ENCODE results near the gene CAPN10. TPM values are rescaled to one million over a fixed set of nuclear protein-coding genes. Genes with fewer than 3 reads are reported as not detected.
A peak's percentile ranks its signal among the peaks of the same experiment; 100 is the strongest.

CAPN10 gene
- polyA plus RNA-seq, 1 donor (not counting 4 experiments of a cell fraction or from before 2014, with no cell fraction given), result 7.1 TPM

GRCh38 chr2:240578488-240578887, 8.0 kb upstream of the CAPN10 start:
- TF ChIP-seq EZH2 (IDR thresholded peaks at IDR 0.05; ENCODE audit: low read length), result no peak
- TF ChIP-seq, protein P1, sequence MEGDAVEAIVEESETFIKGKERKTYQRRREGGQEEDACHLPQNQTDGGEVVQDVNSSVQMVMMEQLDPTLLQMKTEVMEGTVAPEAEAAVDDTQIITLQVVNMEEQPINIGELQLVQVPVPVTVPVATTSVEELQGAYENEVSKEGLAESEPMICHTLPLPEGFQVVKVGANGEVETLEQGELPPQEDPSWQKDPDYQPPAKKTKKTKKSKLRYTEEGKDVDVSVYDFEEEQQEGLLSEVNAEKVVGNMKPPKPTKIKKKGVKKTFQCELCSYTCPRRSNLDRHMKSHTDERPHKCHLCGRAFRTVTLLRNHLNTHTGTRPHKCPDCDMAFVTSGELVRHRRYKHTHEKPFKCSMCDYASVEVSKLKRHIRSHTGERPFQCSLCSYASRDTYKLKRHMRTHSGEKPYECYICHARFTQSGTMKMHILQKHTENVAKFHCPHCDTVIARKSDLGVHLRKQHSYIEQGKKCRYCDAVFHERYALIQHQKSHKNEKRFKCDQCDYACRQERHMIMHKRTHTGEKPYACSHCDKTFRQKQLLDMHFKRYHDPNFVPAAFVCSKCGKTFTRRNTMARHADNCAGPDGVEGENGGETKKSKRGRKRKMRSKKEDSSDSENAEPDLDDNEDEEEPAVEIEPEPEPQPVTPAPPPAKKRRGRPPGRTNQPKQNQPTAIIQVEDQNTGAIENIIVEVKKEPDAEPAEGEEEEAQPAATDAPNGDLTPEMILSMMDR (optimal IDR thresholded peaks at IDR 0.05 in 1 of 3, IDR thresholded peaks at IDR 0.05 in 1 of 3, conservative IDR thresholded peaks at IDR 0.05 in 1 of 3; ENCODE audit: extremely low read depth in 1 of 3, insufficient read depth in 2 of 3, low read length in 3 of 3), result no peak
- Histone ChIP-seq H3K9me1 (ENCODE audit: control insufficient read depth, extremely low read depth, insufficient read depth, low read length) (peaks cover 5% of the 10 kb centered on the region), H3K9ac (ENCODE audit: control insufficient read depth, extremely low read depth, insufficient read depth, low read length) (no peak overlapping the region), H3K79me2 (ENCODE audit: control insufficient read depth, insufficient read depth, low read length) (peaks cover 9% of the 10 kb centered on the region), H3K9me3 (ENCODE audit: control insufficient read depth, low read depth, low read length) (no peaks in the 10 kb centered on the region), H3K27ac (ENCODE audit: control insufficient read depth, insufficient read depth, low read length) (no peak overlapping the region), H3K4me1 (ENCODE audit: control insufficient read depth, extremely low read depth, insufficient read depth, low read length) (peaks cover 31% of the 10 kb centered on the region), H3K36me3 (ENCODE audit: control insufficient read depth in 2 of 2, extremely low read depth in 1 of 2, insufficient read depth in 2 of 2, low read length in 2 of 2) (peaks cover 4 to 11% of the 10 kb centered on the region in 2 experiments), H2AFZ (ENCODE audit: control insufficient read depth, low read length) (no peak overlapping the region), H3K4me3 (ENCODE audit: control insufficient read depth in 2 of 3, extremely low read depth in 1 of 3, insufficient read depth in 2 of 3, low read depth in 1 of 3, low read length in 3 of 3) (no peak overlapping the region), H3K4me2 (ENCODE audit: control insufficient read depth, extremely low read depth, insufficient read depth, low read depth, low read length) (no peak overlapping the region), H3K27me3 (ENCODE audit: control insufficient read depth, extremely low read depth, insufficient read depth, low read length) (no peaks in the 10 kb centered on the region), H4K20me1 (ENCODE audit: control insufficient read depth, extremely low read depth, insufficient read depth, low read length) (peaks cover 21% of the 10 kb centered on the region)
- DNase-seq (ENCODE audit: low read depth, low spot score) (no peak), FAIRE-seq (no peak)
- dilution Hi-C loops (cut with MboI; ENCODE audit: extremely low pct_ligation_motif_present, low sequenced_read_pairs), result no loop called here

DNA sequence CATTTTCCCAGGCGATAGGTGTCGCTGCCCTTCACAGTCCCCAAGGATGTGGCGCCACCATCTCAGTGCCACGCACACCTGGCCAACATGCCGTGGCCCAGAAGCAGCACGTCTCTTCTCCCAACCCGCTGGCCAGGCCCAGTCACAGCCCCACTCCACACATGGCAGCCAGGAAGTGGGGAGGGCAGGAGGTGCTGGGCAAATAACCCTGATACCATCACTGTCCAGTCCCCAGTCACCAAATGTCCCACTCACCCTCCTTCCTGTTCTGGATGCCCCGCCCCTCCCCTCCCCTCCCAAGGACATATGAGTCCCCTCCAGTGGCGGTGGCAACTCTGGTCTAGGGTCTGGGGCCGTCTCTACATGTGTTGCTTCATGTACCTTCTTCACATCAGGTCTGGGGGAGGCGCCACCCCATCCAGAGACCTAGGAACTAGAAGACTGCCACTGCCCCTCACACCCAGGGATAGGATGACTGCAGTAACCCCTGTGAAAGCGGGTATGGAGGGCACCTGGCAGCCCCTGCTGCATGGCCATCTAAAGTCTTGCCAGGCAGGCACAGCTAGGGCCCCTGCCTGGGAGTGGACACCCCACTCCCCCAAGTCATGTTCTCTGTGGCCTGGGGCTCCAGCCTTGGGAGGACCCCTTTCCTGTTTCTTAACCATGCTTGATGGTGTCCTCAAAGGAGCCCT, 7.3 kb upstream of the CAPN10 start:
- Histone ChIP-seq H3K9me3 (ENCODE audit: control insufficient read depth, low read depth, low read length) (no peaks in the 10 kb centered on the region), H3K79me2 (ENCODE audit: control insufficient read depth, insufficient read depth, low read length) (peaks cover 14% of the 10 kb centered on the region), H4K20me1 (ENCODE audit: control insufficient read depth, extremely low read depth, insufficient read depth, low read length) (peaks cover 21% of the 10 kb centered on the region), H3K9ac (ENCODE audit: control insufficient read depth, extremely low read depth, insufficient read depth, low read length) (peak overlapping the region; percentile 70), H2AFZ (ENCODE audit: control insufficient read depth, low read length) (no peak overlapping the region), H3K4me3 (ENCODE audit: control insufficient read depth in 2 of 3, extremely low read depth in 1 of 3, insufficient read depth in 2 of 3, low read depth in 1 of 3, low read length in 3 of 3) (no peak overlapping the region), H3K4me2 (ENCODE audit: control insufficient read depth, extremely low read depth, insufficient read depth, low read depth, low read length) (peak overlapping the region; percentile 45), H3K4me1 (ENCODE audit: control insufficient read depth, extremely low read depth, insufficient read depth, low read length) (peaks cover 31% of the 10 kb centered on the region), H3K27ac (ENCODE audit: control insufficient read depth, insufficient read depth, low read length) (peak overlapping the region; percentile 84), H3K36me3 (ENCODE audit: control insufficient read depth in 2 of 2, extremely low read depth in 1 of 2, insufficient read depth in 2 of 2, low read length in 2 of 2) (peaks cover 4 to 11% of the 10 kb centered on the region in 2 experiments), H3K9me1 (ENCODE audit: control insufficient read depth, extremely low read depth, insufficient read depth, low read length) (peaks cover 5% of the 10 kb centered on the region), H3K27me3 (ENCODE audit: control insufficient read depth, extremely low read depth, insufficient read depth, low read length) (no peaks in the 10 kb centered on the region)
- TF ChIP-seq, protein P1 (optimal IDR thresholded peaks at IDR 0.05 in 1 of 3, IDR thresholded peaks at IDR 0.05 in 1 of 3, conservative IDR thresholded peaks at IDR 0.05 in 1 of 3; ENCODE audit: extremely low read depth in 1 of 3, insufficient read depth in 2 of 3, low read length in 3 of 3), result no peak
- no peak for TF ChIP-seq EZH2 (IDR thresholded peaks at IDR 0.05; ENCODE audit: low read length)
- DNase-seq (ENCODE audit: low read depth, low spot score) (no peak), FAIRE-seq (no peak)
- dilution Hi-C loops (cut with MboI; ENCODE audit: extremely low pct_ligation_motif_present, low sequenced_read_pairs), result no loop called here

Data from keratinocyte (primary cell).